HT1080 (cell line): ENCODE data around the gene ELMO2. TPM values are rescaled to one million over a fixed set of nuclear protein-coding genes. Genes with fewer than 3 reads are reported as not detected.
A peak's percentile ranks its signal among the peaks of the same experiment; 100 is the strongest.

ENCODE experiments used
- DNase-seq: peaks from one replicate; pipeline ENCODE4 v3.0.0-alpha.2; 2015; ENCODE audit warnings: low read depth
- total RNA-seq: library from RNA; depleted of rRNA; stranded (reverse); fragments of >200 nt; shearing (Covaris generic); gene quantifications from 2 replicates; pipeline ENCODE4 v1.2.3, GENCODE V29; 2014

ELMO2 gene
- total RNA-seq, 1 experiment from 2014 or later: 24.3 TPM

GRCh38 chr20:46334303-46334904, 72.0 kb downstream of the ELMO2 start:
- no peak for DNase-seq

GRCh38 chr20:46333161-46333991, 73.0 kb downstream of the ELMO2 start:
- DNase-seq: no peak

DNA sequence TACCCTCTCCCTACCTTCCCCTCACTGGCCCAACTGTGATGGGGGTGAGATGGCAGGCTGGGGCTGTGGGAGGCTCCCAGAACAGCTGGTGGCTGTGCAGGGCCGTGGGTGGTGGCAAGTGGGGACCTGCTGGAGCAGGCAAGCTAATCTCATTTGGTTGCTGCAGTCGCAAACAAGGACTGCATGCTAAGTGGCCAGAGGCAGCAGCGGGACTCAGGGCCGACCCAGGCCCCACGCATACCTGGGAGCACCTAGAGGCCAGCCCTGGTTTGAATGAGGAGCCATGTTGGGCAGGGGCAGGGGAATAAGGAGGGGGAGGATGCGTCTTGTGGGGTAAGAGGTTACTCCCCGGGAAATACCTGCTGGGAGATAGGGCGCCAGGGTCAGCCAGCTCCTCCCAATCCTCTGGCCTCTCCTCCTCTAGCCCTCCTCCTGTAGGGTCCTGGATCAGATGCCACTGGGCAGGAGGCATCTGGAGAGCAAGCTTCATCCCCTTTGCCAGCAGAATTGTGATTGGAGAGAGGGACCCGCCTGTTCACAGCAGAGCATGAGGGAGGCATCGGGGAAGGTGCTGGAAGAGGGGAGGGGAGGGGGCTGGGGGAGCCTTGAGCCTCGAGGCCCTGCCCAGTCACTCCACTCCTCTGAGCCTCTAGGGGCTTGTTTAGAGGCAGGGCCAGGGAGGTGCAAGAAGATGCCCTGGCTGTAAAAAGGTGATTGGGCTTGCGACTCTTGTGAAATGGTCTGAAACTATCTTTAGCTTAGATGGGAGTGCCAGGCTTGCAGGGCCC, 73.8 kb downstream of the ELMO2 start:
- no peak for DNase-seq

- DNase-seq: no peak
Observed at GRCh38 chr20:46331611-46332361, 74.6 kb downstream of the ELMO2 start.

- DNase-seq: no peak
Observed at GRCh38 chr20:46330831-46331371, 75.5 kb downstream of the ELMO2 start.

DNA sequence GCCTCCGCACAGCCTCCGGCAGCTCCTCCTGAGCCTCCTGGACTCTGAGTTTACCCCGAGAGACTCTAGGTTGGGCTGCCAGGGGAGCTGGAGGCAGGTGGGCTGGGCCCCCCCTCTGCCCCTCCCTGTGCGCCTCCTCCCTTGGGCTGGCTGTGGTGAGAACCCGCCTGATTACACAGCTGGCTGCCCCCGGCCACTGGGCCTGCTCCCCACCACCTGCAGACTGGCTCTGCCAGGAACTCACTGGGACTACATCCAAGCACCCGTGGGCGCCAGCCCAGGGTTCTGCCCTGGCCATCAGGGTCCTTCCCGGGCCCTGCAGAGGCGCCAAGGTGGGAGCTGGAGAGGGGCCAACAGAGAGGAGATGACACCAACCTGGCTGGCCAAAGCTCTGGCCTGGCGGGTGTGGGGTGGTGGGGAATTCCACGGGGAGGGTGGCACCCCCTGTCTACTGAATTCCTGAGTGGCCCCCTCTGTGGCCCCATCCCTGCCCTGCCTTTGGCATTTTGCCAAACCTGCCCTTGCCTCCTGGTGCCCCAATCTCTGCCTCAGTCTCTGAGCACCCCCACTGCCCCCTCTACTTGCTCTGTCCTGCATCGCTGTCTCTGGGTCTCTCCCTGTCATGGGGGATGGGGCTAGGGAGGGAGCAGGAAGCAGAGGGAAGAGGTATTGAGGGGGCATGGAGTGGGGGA, 76.2 kb downstream of the ELMO2 start:
- no peak for DNase-seq

GRCh38 chr20:46328200-46328882, 78.1 kb downstream of the ELMO2 start:
- no peak for DNase-seq

DNA sequence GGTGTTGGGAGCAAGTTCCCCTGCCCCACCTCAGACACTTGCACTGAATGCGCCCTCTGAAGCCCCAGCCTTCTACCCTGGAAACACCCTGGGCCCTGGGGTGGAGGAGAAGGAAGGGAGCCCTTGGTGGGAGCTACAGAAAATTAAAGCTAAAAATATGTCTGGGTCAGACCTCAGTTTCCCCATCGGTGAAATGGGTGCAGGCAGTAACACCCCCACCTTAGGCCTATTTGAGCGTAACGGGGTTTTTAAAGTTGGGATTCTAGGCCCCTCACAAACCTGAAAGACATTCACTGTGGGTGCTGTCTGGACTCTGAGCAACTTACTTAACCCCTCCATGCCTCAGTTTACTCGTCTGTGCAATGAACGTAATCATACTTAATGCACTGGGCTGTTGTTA, 78.9 kb downstream of the ELMO2 start:
- no peak for DNase-seq

- no peak for DNase-seq
Observed at GRCh38 chr20:46325789-46326188, 80.6 kb downstream of the ELMO2 start.

DNA sequence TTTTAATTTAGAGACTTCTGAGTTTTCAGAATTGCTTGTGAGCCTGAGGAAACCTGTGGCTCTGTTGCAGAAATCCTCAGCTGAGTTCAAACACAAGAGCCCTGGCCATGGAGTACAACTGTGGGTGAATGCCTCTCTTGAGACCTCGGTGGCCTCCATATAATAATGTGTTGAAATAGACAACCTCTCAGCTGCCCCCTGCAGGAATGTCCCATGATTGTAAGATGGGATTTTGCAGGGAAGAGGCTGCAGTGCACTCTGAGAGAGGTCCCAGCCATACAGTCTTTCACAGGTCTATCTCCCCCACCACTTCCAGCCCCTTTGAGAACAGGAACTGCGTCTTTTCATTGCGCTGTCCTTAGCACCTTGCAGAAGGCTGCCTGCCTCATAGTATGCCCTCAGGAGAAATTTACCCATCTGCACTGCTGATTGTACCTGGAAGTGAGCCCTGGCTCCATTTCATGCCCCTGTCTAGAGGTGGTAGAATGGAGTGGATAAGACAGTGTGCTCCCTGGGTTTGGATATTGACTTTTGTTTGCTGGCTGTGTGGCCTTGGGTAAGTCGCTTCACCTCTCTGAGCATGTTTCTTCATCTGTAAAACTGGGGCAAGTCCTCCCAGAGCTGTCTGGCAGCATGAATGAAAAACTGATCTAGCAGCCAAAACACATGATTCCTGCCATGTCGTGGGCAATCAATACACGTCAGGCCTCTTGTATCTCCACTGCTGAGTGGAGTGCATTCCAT, 81.3 kb downstream of the ELMO2 start:
- no peak for DNase-seq

DNA sequence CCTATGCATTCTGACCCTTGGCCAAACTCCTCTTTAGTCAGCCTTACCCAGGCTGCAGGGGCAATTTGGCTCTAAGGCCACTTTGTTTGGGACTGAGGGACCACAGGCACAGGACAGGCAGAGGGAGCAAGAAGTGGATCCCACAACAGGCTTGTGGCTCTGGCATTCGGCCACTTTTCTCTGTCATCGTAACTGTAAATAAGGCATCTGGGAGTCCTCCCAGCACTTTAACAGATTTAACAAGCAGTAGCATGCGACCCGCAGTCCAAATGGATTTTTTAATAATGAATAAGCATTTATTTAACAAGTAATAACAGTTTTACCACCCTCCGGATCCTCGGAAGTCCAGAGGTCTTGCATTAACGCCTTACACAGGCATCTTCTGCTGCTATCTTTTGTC, 82.0 kb downstream of the ELMO2 start:
- no peak for DNase-seq

- DNase-seq: no peak
Observed at GRCh38 chr20:46323557-46323956, 82.9 kb downstream of the ELMO2 start.

DNA sequence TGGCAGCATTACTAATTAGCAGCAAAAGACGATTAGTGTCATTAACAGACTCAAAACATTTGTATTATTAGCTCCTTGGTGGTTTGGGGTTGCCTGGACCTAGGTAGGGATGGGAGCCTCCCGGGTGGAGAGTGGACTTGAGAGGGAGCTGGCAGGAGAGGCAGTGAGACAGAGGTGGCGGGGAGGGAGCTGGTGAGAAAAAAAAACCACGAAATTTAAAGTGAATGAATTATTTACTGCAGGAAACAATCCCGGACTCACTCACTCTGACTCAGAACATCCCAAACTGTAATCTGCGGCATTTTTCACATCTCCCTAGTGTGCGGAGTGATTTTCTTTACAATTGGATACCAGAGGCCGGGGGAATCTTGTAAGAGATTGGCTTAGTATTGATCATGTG, 83.8 kb downstream of the ELMO2 start:
- peak; percentile 23 for DNase-seq

DNA sequence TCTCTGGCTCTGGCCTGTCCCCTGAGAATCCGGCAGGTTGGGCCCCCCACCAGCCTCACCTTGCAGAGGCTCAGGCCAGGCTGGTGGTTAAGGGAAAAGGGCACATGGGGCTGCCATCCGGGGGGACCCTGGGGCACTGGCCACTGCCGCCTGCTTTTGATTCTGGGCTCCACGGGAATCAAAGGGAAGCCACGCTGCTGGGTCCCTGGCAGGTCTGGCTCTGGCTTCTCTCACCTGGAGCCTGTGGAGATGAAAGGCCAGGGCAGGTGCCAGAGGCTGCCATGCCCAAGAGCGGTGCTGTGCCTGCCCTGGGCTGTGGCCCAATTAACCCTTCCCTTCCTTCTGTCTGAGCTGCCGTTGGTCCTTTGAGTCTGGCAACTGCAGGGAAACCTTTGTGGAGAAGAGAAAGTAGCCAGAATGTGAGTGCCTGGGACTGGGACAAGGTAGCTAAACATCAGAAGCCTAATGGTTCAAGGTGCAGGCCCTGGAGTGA, 88.7 kb downstream of the ELMO2 start:
- DNase-seq: no peak

DNA sequence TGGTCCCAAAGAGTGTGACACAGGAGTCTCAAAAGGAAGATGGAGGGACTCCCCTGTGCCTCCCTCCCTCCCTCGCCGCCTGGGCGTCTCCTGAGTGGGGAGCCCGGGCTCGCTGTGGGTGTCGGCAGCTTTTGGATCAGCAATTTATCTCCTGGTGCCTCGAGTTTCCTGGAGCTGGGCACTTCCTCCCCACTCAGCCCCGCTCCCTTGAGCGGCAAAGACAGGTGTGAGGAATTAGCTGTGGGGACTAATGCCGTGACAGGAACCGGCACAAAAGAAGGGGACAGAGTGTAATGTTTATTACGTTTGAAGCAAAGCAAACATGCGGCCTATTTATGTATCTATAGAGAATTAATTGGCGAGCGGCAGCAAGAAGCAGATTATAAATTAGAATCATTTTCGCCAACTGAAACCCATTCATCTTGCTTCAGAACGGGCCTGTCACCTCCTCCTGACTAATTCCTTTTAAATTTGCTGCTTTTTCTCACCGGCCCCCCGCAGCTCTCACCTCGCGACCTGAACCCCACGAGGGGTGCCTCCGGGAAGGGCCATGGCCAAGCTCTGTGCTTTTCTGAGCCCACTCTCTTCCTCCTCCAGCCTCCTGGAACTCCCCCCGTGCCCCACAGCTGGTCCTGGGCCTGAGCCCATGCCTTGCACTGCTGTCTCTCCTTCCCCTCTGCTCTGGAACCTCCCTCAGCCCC, 89.3 kb downstream of the ELMO2 start:
- DNase-seq: no peak
